H1 (cell line): ENCODE data around the gene SYT13. TPM values are rescaled to one million over a fixed set of nuclear protein-coding genes. Genes with fewer than 3 reads are reported as not detected.

ENCODE experiments used
- CHD2 ChIP-seq: IDR thresholded peaks from 2 replicates; pipeline ENCODE4 v1.6.1; 2012; ENCODE audit warnings: low read length, improper control_type of control experiment
- HDAC6 ChIP-seq: IDR thresholded peaks from one replicate; pipeline ENCODE4 v1.7.1; 2012; ENCODE audit warnings: low read depth, mild to moderate bottlenecking, inconsistent platforms, low read length, moderate library complexity
- JUND ChIP-seq: IDR thresholded peaks from 2 replicates; pipeline ENCODE4 v1.6.1; 2011; ENCODE audit warnings: mild to moderate bottlenecking, improper control_type of control experiment, low read length
- KDM1A ChIP-seq: fragments of 200-600, 300-600 bp; sonication (generic); IDR thresholded peaks from 2 replicates; pipeline ENCODE4 v1.7.1; 2016; ENCODE audit warnings: mild to moderate bottlenecking, low read length, borderline replicate concordance
- SP2 ChIP-seq: IDR thresholded peaks from 2 replicates; pipeline ENCODE4 v1.6.1; 2012; ENCODE audit warnings: mild to moderate bottlenecking, low read length, inconsistent platforms
- ZNF274 ChIP-seq: IDR thresholded peaks from 2 replicates; pipeline ENCODE4 v1.7.0; 2012; ENCODE audit warnings: low read length, borderline replicate concordance; ENCODE audit errors: extremely low read depth
- polyA plus RNA-seq, 7 experiments: library from polyadenylated mRNA; depleted of rRNA in 3 of 7; stranded (reverse) in 5 of 7; unstranded in 2 of 7; fragments of >200 nt in 5 of 7; fragments of 200-250 nt in 2 of 7; gene quantifications; 1 replicate in 5 of 7; 2 replicates in 1 of 7; 4 replicates in 1 of 7; pipeline versions ENCODE4 v1.2.1 to v1.2.3, GENCODE V29; 2011 to 2013; ENCODE audit warnings: missing spikeins in 2 of 7, mixed read lengths in 2 of 7
- total RNA-seq: library from RNA; stranded (reverse); fragmentation: NEBNext Ultra II Directional; extraction: Animal tissue kit (Norgen Biotek cat#: 25700); gene quantifications from 2 replicates; pipeline ENCODE4 v1.2.1, GENCODE V29; 2021

Gene SYT13
- total and polyA plus RNA-seq, 2 of the 8 experiments (the other 6 are each of a cell fraction or from before 2014, with no cell fraction given) = 4.8 to 13.2 TPM

DNA sequence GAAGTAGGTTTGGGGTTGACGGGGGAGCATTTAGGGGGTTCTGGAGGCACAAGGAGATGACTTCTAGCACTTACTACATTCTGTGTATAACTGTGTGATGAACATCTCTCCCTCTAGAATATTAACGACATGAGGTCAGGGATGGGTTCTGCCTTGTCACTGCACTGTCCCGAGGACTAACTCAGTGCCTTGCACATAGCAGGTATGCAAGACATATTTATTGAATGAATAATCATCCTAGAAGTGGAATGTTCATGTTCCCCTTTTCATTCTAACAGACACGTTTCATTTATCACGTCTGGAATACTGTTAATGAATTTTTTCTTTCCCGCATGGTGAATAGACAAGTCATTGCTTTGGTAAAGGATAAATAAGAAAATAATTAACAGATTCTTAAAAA, 12.6 kb downstream of the SYT13 start (continued):
- TF ChIP-seq KDM1A = no peak
- no peak for TF ChIP-seq HDAC6
- no peak for TF ChIP-seq SP2
- TF ChIP-seq JUND = no peak
- no peak for TF ChIP-seq CHD2
- no peak for TF ChIP-seq ZNF274
